WTC11 (cell line): ENCODE measurements around the gene GFM2. TPM values are rescaled to one million over a fixed set of nuclear protein-coding genes. Genes with fewer than 3 reads are reported as not detected.

Experiments used
- ATAC-seq: fragments of 200-7000 bp; cut with Tn5 transposase; 2 replicates; pipeline ENCODE4 v1.10.0; 2021; ENCODE audit warnings: mild to moderate bottlenecking, moderate library complexity
- CTCF ChIA-PET: fragments of 300-600 bp; sonication (Branson Sonifier 250); formaldehyde crosslinking; loops from one replicate; lab custom pipeline; 2021; ENCODE audit warnings: antibody characterized with exemption; lab: Charles Lee
- POLR2A ChIA-PET: fragments of 350-600 bp; sonication (Branson Sonifier 250); formaldehyde crosslinking; loops from one replicate; lab custom pipeline; 2021; ENCODE audit warnings: antibody characterized with exemption; lab: Charles Lee
- DNase-seq: peaks from one replicate; pipeline ENCODE4 v3.0.0; 2021; ENCODE audit warnings: low spot score
- H3K27ac Mint-ChIP-seq: 2 replicates; pipeline ENCODE4 v1.8.0; 2021; ENCODE audit warnings: mixed read lengths
- H3K27me3 Mint-ChIP-seq: 2 replicates; pipeline ENCODE4 v1.8.0; 2021; ENCODE audit warnings: low read depth, mild to moderate bottlenecking, moderate library complexity, mixed read lengths
- H3K36me3 Mint-ChIP-seq: 2 replicates; pipeline ENCODE4 v1.8.0; 2021; ENCODE audit warnings: mixed read lengths
- H3K4me1 Mint-ChIP-seq: 2 replicates; pipeline ENCODE4 v1.8.0; 2022; ENCODE audit warnings: mixed read lengths
- H3K4me3 Mint-ChIP-seq: 2 replicates; pipeline ENCODE4 v1.8.0; 2021; ENCODE audit warnings: mild to moderate bottlenecking, moderate library complexity, mixed read lengths
- H3K9me3 Mint-ChIP-seq: 2 replicates; pipeline ENCODE4 v1.8.0; 2021; ENCODE audit warnings: mixed read lengths
- AFF4 ChIP-seq: sonication (generic); formaldehyde crosslinking; IDR thresholded peaks from 2 replicates; pipeline ENCODE4 v1.8.1; 2023; ENCODE audit warnings: mild to moderate bottlenecking, missing genetic modification reagents, borderline replicate concordance
- ATF1 ChIP-seq: sonication (generic); formaldehyde crosslinking; IDR thresholded peaks from 2 replicates; pipeline ENCODE4 v1.8.1; 2023; ENCODE audit warnings: mild to moderate bottlenecking, moderate library complexity, missing genetic modification reagents
- CBFB ChIP-seq: sonication (generic); formaldehyde crosslinking; IDR thresholded peaks from 2 replicates; pipeline ENCODE4 v1.8.1; 2022; ENCODE audit warnings: mild to moderate bottlenecking, low read depth, missing genetic modification reagents
- ESRRA ChIP-seq: sonication (generic); formaldehyde crosslinking; IDR thresholded peaks from 2 replicates; pipeline ENCODE4 v1.8.1; 2022; ENCODE audit warnings: mild to moderate bottlenecking, missing genetic modification reagents, borderline replicate concordance
- ETV6 ChIP-seq: sonication (generic); formaldehyde crosslinking; IDR thresholded peaks from 2 replicates; pipeline ENCODE4 v1.8.1; 2022; ENCODE audit warnings: mild to moderate bottlenecking, missing genetic modification reagents
- GABPB1 ChIP-seq: sonication (generic); formaldehyde crosslinking; IDR thresholded peaks from 2 replicates; pipeline ENCODE4 v1.8.1; 2023; ENCODE audit warnings: mild to moderate bottlenecking, missing genetic modification reagents
- JAZF1 ChIP-seq: fragments of 250-450 bp; sonication (Bioruptor Pico); IDR thresholded peaks from 2 replicates; pipeline ENCODE4 v1.9.0; 2021; ENCODE audit warnings: moderate library complexity, mild to moderate bottlenecking, inconsistent platforms
- KAT7 ChIP-seq: sonication (generic); formaldehyde crosslinking; IDR thresholded peaks from 2 replicates; pipeline ENCODE4 v1.8.1; 2023; ENCODE audit warnings: missing genetic modification reagents, mild to moderate bottlenecking, borderline replicate concordance
- MLX ChIP-seq: sonication (generic); formaldehyde crosslinking; IDR thresholded peaks from 2 replicates; pipeline ENCODE4 v1.8.1; 2023; ENCODE audit warnings: mild to moderate bottlenecking, missing genetic modification reagents, moderate library complexity
- MXD4 ChIP-seq: fragments of 250-450 bp; sonication (Bioruptor Pico); IDR thresholded peaks from 2 replicates; pipeline ENCODE4 v1.8.0; 2021; ENCODE audit warnings: mild to moderate bottlenecking, moderate library complexity, borderline replicate concordance
- PRDM15 ChIP-seq: sonication (generic); formaldehyde crosslinking; IDR thresholded peaks from 2 replicates; pipeline ENCODE4 v1.8.0; 2022; ENCODE audit warnings: missing genetic modification reagents
- PRRX2 ChIP-seq: fragments of 250-450 bp; sonication (Bioruptor Pico); IDR thresholded peaks from 2 replicates; pipeline ENCODE4 v1.8.0; 2021; ENCODE audit warnings: mild to moderate bottlenecking
- SMAD4 ChIP-seq: sonication (generic); formaldehyde crosslinking; IDR thresholded peaks from 2 replicates; pipeline ENCODE4 v1.8.0; 2022; ENCODE audit warnings: mild to moderate bottlenecking, missing genetic modification reagents
- SOX15 ChIP-seq: fragments of 250-450 bp; sonication (Bioruptor Pico); IDR thresholded peaks from 2 replicates; pipeline ENCODE4 v1.9.0; 2021; ENCODE audit warnings: mild to moderate bottlenecking
- ZNF281 ChIP-seq: sonication (generic); formaldehyde crosslinking; IDR thresholded peaks from 2 replicates; pipeline ENCODE4 v1.8.0; 2023; ENCODE audit warnings: mild to moderate bottlenecking, missing genetic modification reagents
- ZNF532 ChIP-seq: fragments of 250-450 bp; sonication (Bioruptor Pico); IDR thresholded peaks from 2 replicates; pipeline ENCODE4 v1.9.0; 2021; ENCODE audit warnings: mild to moderate bottlenecking, borderline replicate concordance
- total RNA-seq: library from RNA; stranded (reverse); gene quantifications from 3 replicates; pipeline ENCODE4 v1.2.3, GENCODE V29; 2021

GFM2 gene
- total RNA-seq, 1 experiment from 2014 or later: 31.6 TPM

- Mint-ChIP-seq H3K4me3 (no peak overlapping the region), H3K9me3 (no peaks in the 10 kb centered on the region), H3K36me3 (peaks cover 26% of the 10 kb centered on the region), H3K27ac (no peak overlapping the region), H3K27me3 (no peaks in the 10 kb centered on the region), H3K4me1 (peaks cover 9% of the 10 kb centered on the region)
- DNase-seq (no peak), ATAC-seq (no peak)
- no peak for TF ChIP-seq ESRRA
- TF ChIP-seq ZNF281 (CRISPR knock-in tag): no peak
- no peak for TF ChIP-seq ZNF532 (CRISPR knock-in tag)
- TF ChIP-seq PRRX2: no peak
- no peak for TF ChIP-seq MXD4 (CRISPR knock-in tag)
- no peak for TF ChIP-seq MLX (CRISPR knock-in tag)
- TF ChIP-seq ATF1 (CRISPR knock-in tag): no peak
- TF ChIP-seq GABPB1 (CRISPR knock-in tag): no peak
- no peak for TF ChIP-seq PRDM15 (CRISPR knock-in tag)
- TF ChIP-seq KAT7: no peak
- no peak for TF ChIP-seq SMAD4 (CRISPR knock-in tag)
- no peak for TF ChIP-seq AFF4 (CRISPR knock-in tag)
- TF ChIP-seq JAZF1 (CRISPR knock-in tag): no peak
- TF ChIP-seq SOX15 (CRISPR knock-in tag): no peak
- no peak for TF ChIP-seq CBFB (CRISPR knock-in tag)
- no peak for TF ChIP-seq ETV6 (CRISPR knock-in tag)
- ChIA-PET POLR2A (no interaction called here), CTCF (interaction anchor here (1.4 kb wide), 1 partner anchor 174 kb away, joined by 5 read pairs; no protein-coding TSS in a partner anchor)
These were observed 5.7 kb downstream of the GFM2 start for GRCh38 chr5:74761241-74761640.
